Epidermal melanocyte (primary cell): ENCODE data around the gene UNCX.

Source experiments
- DNase-seq: peaks from one replicate; pipeline ENCODE4 v3.0.0; 2011; ENCODE audit warnings: low spot score; ENCODE audit not compliant: insufficient read length

Gene UNCX

GRCh38 chr7:1242606-1243289 is 10.1 kb downstream of the UNCX start:
- no peak for DNase-seq

- DNase-seq = no peak
These were observed 10.8 kb downstream of the UNCX start for GRCh38 chr7:1243290-1243963.

- DNase-seq = no peak
These were observed 11.3 kb downstream of the UNCX start for GRCh38 chr7:1243964-1244416.

- no peak for DNase-seq
These were observed 12.2 kb downstream of the UNCX start for GRCh38 chr7:1244700-1245523.

GRCh38 chr7:1245524-1246050 is 12.9 kb downstream of the UNCX start:
- no peak for DNase-seq

GRCh38 chr7:1246160-1246870 is 13.6 kb downstream of the UNCX start:
- DNase-seq = no peak

GRCh38 chr7:1246871-1247526 is 14.3 kb downstream of the UNCX start:
- no peak for DNase-seq

- DNase-seq = no peak
These were observed 14.9 kb downstream of the UNCX start for GRCh38 chr7:1247527-1248041.

- DNase-seq = no peak
These were observed 15.7 kb downstream of the UNCX start for GRCh38 chr7:1248143-1248915.

- no peak for DNase-seq
These were observed 16.4 kb downstream of the UNCX start for GRCh38 chr7:1248916-1249581.

GRCh38 chr7:1249731-1250130 is 17.1 kb downstream of the UNCX start:
- no peak for DNase-seq

- DNase-seq = no peak
These were observed 18.2 kb downstream of the UNCX start for GRCh38 chr7:1250901-1251300.

- no peak for DNase-seq
These were observed 19.3 kb downstream of the UNCX start for GRCh38 chr7:1251796-1252539.

GRCh38 chr7:1252540-1253090 is 19.9 kb downstream of the UNCX start:
- DNase-seq = no peak

GRCh38 chr7:1253681-1254181 is 21.1 kb downstream of the UNCX start:
- no peak for DNase-seq

- no peak for DNase-seq
These were observed 21.8 kb downstream of the UNCX start for GRCh38 chr7:1254281-1255079.
